C4-2B (cell line): ENCODE data around the gene MDC1.

Experiments
- CTCF ChIP-seq: fragments of 450-650 bp; conservative IDR thresholded peaks from 2 replicates; pipeline ENCODE4 v1.5.1; 2017; ENCODE audit warnings: mild to moderate bottlenecking
- ZFX ChIP-seq: fragments of 450-650 bp; IDR thresholded peaks from 2 replicates; pipeline ENCODE4 v1.6.1; 2017

- TF ChIP-seq CTCF (no peak), ZFX (no peak)
Observed at GRCh38 chr6:30683183-30683979, 33.7 kb downstream of the MDC1 start.
